GM13977 (cell line): Measurements from ENCODE around the gene CPAMD8.

Experiments used
- DNase-seq: peaks from one replicate; pipeline ENCODE4 v3.0.0; 2012; ENCODE audit warnings: low spot score
- CTCF ChIP-seq: IDR thresholded peaks from 2 replicates; pipeline ENCODE4 v1.5.1; 2012; ENCODE audit warnings: mild to moderate bottlenecking, control low read depth; ENCODE audit not compliant: insufficient read depth; ENCODE audit errors: extremely low read depth, missing control alignments
- in situ Hi-C: fragments of 300-500 bp; cut with MboI; formaldehyde crosslinking; loops from one replicate; pipeline ENCODE4 v1.12.0; 2022; ENCODE audit warnings: low sequenced_read_pairs, low pct_unique_long_range_greater_than_20kb, mixed read lengths, inconsistent platforms; ENCODE audit not compliant: unreplicated experiment

Gene CPAMD8

GRCh38 chr19:17058236-17058635, 31.6 kb upstream of the CPAMD8 start:
- in situ Hi-C loops: no loop called here
- TF ChIP-seq CTCF: no peak
- no peak for DNase-seq

GRCh38 chr19:17055636-17056035, 29.0 kb upstream of the CPAMD8 start:
- in situ Hi-C loops: no loop called here
- TF ChIP-seq CTCF: no peak
- DNase-seq: no peak

- in situ Hi-C loops: no loop called here
- TF ChIP-seq CTCF: no peak
- no peak for DNase-seq
These were observed 28.1 kb upstream of the CPAMD8 start for GRCh38 chr19:17054746-17055145.

- DNase-seq: no peak
- in situ Hi-C loops: no loop called here
- peak; percentile 54 for TF ChIP-seq CTCF
These were observed 25.8 kb upstream of the CPAMD8 start for GRCh38 chr19:17052439-17052838.

- in situ Hi-C loops: loop anchor here (10.0 kb wide), 1 partner anchor 285 kb away; no protein-coding TSS in a partner anchor
- DNase-seq: no peak
- TF ChIP-seq CTCF: no peak
These were observed 23.2 kb upstream of the CPAMD8 start for GRCh38 chr19:17049711-17050280.

- no peak for TF ChIP-seq CTCF
- DNase-seq: no peak
- in situ Hi-C loops: loop anchor here (10.0 kb wide), 1 partner anchor 284 kb away; no protein-coding TSS in a partner anchor
These were observed 22.4 kb upstream of the CPAMD8 start for GRCh38 chr19:17048885-17049453.
